C4-2B (cell line): ENCODE measurements around the gene MPHOSPH9.
A peak's percentile ranks its signal among the peaks of the same experiment; 100 is the strongest.
"Not testable (repeated sequence)": the region's sequence is repeated elsewhere in the genome, so short reads cannot be mapped to it uniquely, and the experiment has no call there.

Source experiments
- H3K27ac ChIP-seq: fragments of 450-650 bp; 2 replicates; pipeline ENCODE4 v1.5.1; 2017
- CTCF ChIP-seq: fragments of 450-650 bp; conservative IDR thresholded peaks from 2 replicates; pipeline ENCODE4 v1.5.1; 2017; ENCODE audit warnings: mild to moderate bottlenecking
- ZFX ChIP-seq: fragments of 450-650 bp; IDR thresholded peaks from 2 replicates; pipeline ENCODE4 v1.6.1; 2017

MPHOSPH9 gene

GRCh38 chr12:123232472-123232806 is 502 bp downstream of the MPHOSPH9 start:
- peak overlapping the region; percentile 91 for H3K27ac ChIP-seq
- TF ChIP-seq ZFX (no peak), CTCF (no peak)

GRCh38 chr12:123231931-123232330 is 1.0 kb downstream of the MPHOSPH9 start:
- peak overlapping the region; percentile 91 for H3K27ac ChIP-seq
- TF ChIP-seq CTCF, result no peak
- TF ChIP-seq ZFX, result no peak

GRCh38 chr12:123229051-123229450 is 3.9 kb downstream of the MPHOSPH9 start:
- no peak overlapping the region for H3K27ac ChIP-seq
- TF ChIP-seq ZFX (no peak), CTCF (no peak)

- TF ChIP-seq ZFX (no peak), CTCF (no peak)
- no peak overlapping the region for H3K27ac ChIP-seq
Measured at GRCh38 chr12:123227581-123228258, 5.2 kb downstream of the MPHOSPH9 start.

GRCh38 chr12:123225443-123225842 is 7.5 kb downstream of the MPHOSPH9 start:
- TF ChIP-seq ZFX (no peak), CTCF (no peak)
- no peak overlapping the region for H3K27ac ChIP-seq

- H3K27ac ChIP-seq, result no peak overlapping the region
Measured at GRCh38 chr12:123223241-123223668, 9.7 kb downstream of the MPHOSPH9 start.

GRCh38 chr12:123207815-123208214 is 25.1 kb downstream of the MPHOSPH9 start:
- H3K27ac ChIP-seq, result not testable (repeated sequence)

More at GRCh38 chr12:123223241-123223668, 9.7 kb downstream of the MPHOSPH9 start:
- TF ChIP-seq CTCF (no peak), ZFX (no peak)

- not testable (repeated sequence) for H3K27ac ChIP-seq
Measured at GRCh38 chr12:123206794-123207193, 26.1 kb downstream of the MPHOSPH9 start.
